ENCODE measurements around the gene MPIG6B.

The MPIG6B gene

GRCh38 chr6:31744422-31744821 lies 21.2 kb downstream of the MPIG6B start:
- DNase-seq (ENCODE audit: low spot score in 2 of 2), result no peak
- Histone ChIP-seq H3K4me3 (no peak overlapping the region), H3K27me3 (ENCODE audit: low read depth) (no peaks in the 10 kb centered on the region), H3K36me3 (replicated peaks) (peaks cover 76% of the 10 kb centered on the region), H3K9me3 (no peaks in the 10 kb centered on the region), H3K4me1 (peaks cover 5% of the 10 kb centered on the region)
- in situ Hi-C loops (cut with MboI; ENCODE audit: low sequenced_read_pairs), result no loop called here

GRCh38 chr6:31749301-31750036 lies 26.3 kb downstream of the MPIG6B start:
- Histone ChIP-seq H3K36me3 (replicated peaks) (peaks cover 58% of the 10 kb centered on the region), H3K27me3 (ENCODE audit: low read depth) (no peaks in the 10 kb centered on the region), H3K9me3 (no peaks in the 10 kb centered on the region), H3K4me3 (no peak overlapping the region), H3K4me1 (no peaks in the 10 kb centered on the region)
- in situ Hi-C loops (cut with MboI; ENCODE audit: low sequenced_read_pairs), result no loop called here
- no peak for DNase-seq (ENCODE audit: low spot score in 2 of 2)

GRCh38 chr6:31750411-31751022 lies 27.3 kb downstream of the MPIG6B start:
- in situ Hi-C loops (cut with MboI; ENCODE audit: low sequenced_read_pairs), result no loop called here
- peaks cover 50% of the 10 kb centered on the region for H3K36me3 ChIP-seq (replicated peaks)
- no peak for DNase-seq (ENCODE audit: low spot score in 2 of 2)
- no peaks in the 10 kb centered on the region for H3K27me3 ChIP-seq (ENCODE audit: low read depth)
- no peaks in the 10 kb centered on the region for H3K9me3 ChIP-seq
- H3K4me3 ChIP-seq, result no peak overlapping the region
- no peaks in the 10 kb centered on the region for H3K4me1 ChIP-seq

GRCh38 chr6:31752739-31753319 lies 29.7 kb downstream of the MPIG6B start:
- Histone ChIP-seq H3K27me3 (ENCODE audit: low read depth) (no peaks in the 10 kb centered on the region), H3K9me3 (no peaks in the 10 kb centered on the region), H3K4me1 (no peaks in the 10 kb centered on the region), H3K36me3 (replicated peaks) (peaks cover 35% of the 10 kb centered on the region), H3K4me3 (no peak overlapping the region)
- in situ Hi-C loops (cut with MboI; ENCODE audit: low sequenced_read_pairs), result no loop called here
- DNase-seq (ENCODE audit: low spot score in 2 of 2), result no peak

GRCh38 chr6:31758281-31758680 lies 35.1 kb downstream of the MPIG6B start:
- no peak overlapping the region for H3K4me3 ChIP-seq
- H3K27me3 ChIP-seq (ENCODE audit: low read depth), result no peaks in the 10 kb centered on the region
- H3K4me1 ChIP-seq, result peaks cover 2% of the 10 kb centered on the region
- no peaks in the 10 kb centered on the region for H3K9me3 ChIP-seq
- in situ Hi-C loops (cut with MboI; ENCODE audit: low sequenced_read_pairs), result no loop called here
- DNase-seq (ENCODE audit: low spot score in 2 of 2), result no peak
- peaks cover 59% of the 10 kb centered on the region for H3K36me3 ChIP-seq (replicated peaks)

- Histone ChIP-seq H3K27me3 (ENCODE audit: low read depth) (no peaks in the 10 kb centered on the region), H3K4me1 (peaks cover 5% of the 10 kb centered on the region), H3K9me3 (no peaks in the 10 kb centered on the region), H3K36me3 (replicated peaks) (peaks cover 77% of the 10 kb centered on the region), H3K4me3 (no peak overlapping the region)
- no peak for DNase-seq (ENCODE audit: low spot score in 2 of 2)
- in situ Hi-C loops (cut with MboI; ENCODE audit: low sequenced_read_pairs), result no loop called here
These were observed 37.6 kb downstream of the MPIG6B start for GRCh38 chr6:31760790-31761189.

- Histone ChIP-seq H3K36me3 (replicated peaks) (peaks cover 77% of the 10 kb centered on the region), H3K27me3 (ENCODE audit: low read depth) (no peaks in the 10 kb centered on the region), H3K4me3 (no peak overlapping the region), H3K9me3 (no peaks in the 10 kb centered on the region), H3K4me1 (peaks cover 5% of the 10 kb centered on the region)
- in situ Hi-C loops (cut with MboI; ENCODE audit: low sequenced_read_pairs), result no loop called here
- no peak for DNase-seq (ENCODE audit: low spot score in 2 of 2)
These were observed 38.2 kb downstream of the MPIG6B start for GRCh38 chr6:31761343-31761742.

GRCh38 chr6:31762356-31762755 lies 39.2 kb downstream of the MPIG6B start, which contains the start of gene SAPCD1:
SAPCD1 (plus strand) TSS chr6:31762656; CDS start chr6:31763055, 399 bp downstream.
- no peaks in the 10 kb centered on the region for H3K9me3 ChIP-seq
- in situ Hi-C loops (cut with MboI; ENCODE audit: low sequenced_read_pairs), result no loop called here
- peaks cover 77% of the 10 kb centered on the region for H3K36me3 ChIP-seq (replicated peaks)
- H3K4me1 ChIP-seq, result peaks cover 5% of the 10 kb centered on the region
- H3K27me3 ChIP-seq (ENCODE audit: low read depth), result no peaks in the 10 kb centered on the region
- no peak for DNase-seq (ENCODE audit: low spot score in 2 of 2)
- H3K4me3 ChIP-seq, result no peak within 1 kb of the TSS

- Histone ChIP-seq H3K4me1 (peaks cover 5% of the 10 kb centered on the region), H3K9me3 (no peaks in the 10 kb centered on the region), H3K36me3 (replicated peaks) (peaks cover 71% of the 10 kb centered on the region), H3K27me3 (ENCODE audit: low read depth) (no peaks in the 10 kb centered on the region), H3K4me3 (no peak overlapping the region)
- in situ Hi-C loops (cut with MboI; ENCODE audit: low sequenced_read_pairs), result no loop called here
- DNase-seq (ENCODE audit: low spot score in 2 of 2), result no peak
These were observed 39.9 kb downstream of the MPIG6B start for GRCh38 chr6:31762878-31763618.

- Histone ChIP-seq H3K9me3 (no peaks in the 10 kb centered on the region), H3K27me3 (ENCODE audit: low read depth) (no peaks in the 10 kb centered on the region), H3K4me3 (no peak overlapping the region), H3K4me1 (peaks cover 5% of the 10 kb centered on the region), H3K36me3 (replicated peaks) (peaks cover 65% of the 10 kb centered on the region)
- peak; percentile 64 to 74 for DNase-seq (ENCODE audit: low spot score in 2 of 2)
- in situ Hi-C loops (cut with MboI; ENCODE audit: low sequenced_read_pairs), result no loop called here
These were observed 40.4 kb downstream of the MPIG6B start for GRCh38 chr6:31763619-31763940.

GRCh38 chr6:31764198-31764597 lies 41.0 kb downstream of the MPIG6B start:
- Histone ChIP-seq H3K9me3 (no peaks in the 10 kb centered on the region), H3K4me3 (no peak overlapping the region), H3K4me1 (peaks cover 5% of the 10 kb centered on the region), H3K27me3 (ENCODE audit: low read depth) (no peaks in the 10 kb centered on the region), H3K36me3 (replicated peaks) (peaks cover 59% of the 10 kb centered on the region)
- no peak for DNase-seq (ENCODE audit: low spot score in 2 of 2)
- in situ Hi-C loops (cut with MboI; ENCODE audit: low sequenced_read_pairs), result no loop called here

- no peak overlapping the region for H3K4me3 ChIP-seq
- H3K9me3 ChIP-seq, result no peaks in the 10 kb centered on the region
- peaks cover 46% of the 10 kb centered on the region for H3K36me3 ChIP-seq (replicated peaks)
- no peaks in the 10 kb centered on the region for H3K27me3 ChIP-seq (ENCODE audit: low read depth)
- no peak for DNase-seq (ENCODE audit: low spot score in 2 of 2)
- peaks cover 5% of the 10 kb centered on the region for H3K4me1 ChIP-seq
- in situ Hi-C loops (cut with MboI; ENCODE audit: low sequenced_read_pairs), result no loop called here
These were observed 42.4 kb downstream of the MPIG6B start for GRCh38 chr6:31765559-31765909.

- in situ Hi-C loops (cut with MboI; ENCODE audit: low sequenced_read_pairs), result no loop called here
- peaks cover 40% of the 10 kb centered on the region for H3K36me3 ChIP-seq (replicated peaks)
- DNase-seq (ENCODE audit: low spot score in 2 of 2), result no peak
- H3K27me3 ChIP-seq (ENCODE audit: low read depth), result no peaks in the 10 kb centered on the region
- H3K4me1 ChIP-seq, result peaks cover 5% of the 10 kb centered on the region
- H3K4me3 ChIP-seq, result no peak overlapping the region
- H3K9me3 ChIP-seq, result no peaks in the 10 kb centered on the region
These were observed 43.0 kb downstream of the MPIG6B start for GRCh38 chr6:31765910-31766794.

All from HAP-1 (cell line).